SU-DHL-6 (cell line): ENCODE results near the gene HSF2BP.

Experiments
- H2AFZ ChIP-seq: fragments of 200-600 bp; sonication (generic); 2 replicates; pipeline ENCODE4 v1.6.1; 2014; ENCODE audit warnings: low read depth, mild to moderate bottlenecking, moderate library complexity, mixed read lengths, antibody characterized with exemption, low read length; ENCODE audit not compliant: severe bottlenecking
- H3F3A ChIP-seq: fragments of 200-600 bp; shearing (Covaris generic); 2 replicates; pipeline ENCODE4 v1.6.0; 2016; ENCODE audit warnings: antibody characterized with exemption, mild to moderate bottlenecking; ENCODE audit not compliant: insufficient read depth
- H3K27ac ChIP-seq: fragments of 200-600 bp; sonication (generic); 2 replicates; pipeline ENCODE4 v1.5.1; 2016; ENCODE audit warnings: low read depth, mild to moderate bottlenecking, low read length, moderate library complexity, mixed read lengths
- H3K27me3 ChIP-seq: fragments of 200-600 bp; sonication (generic), shearing (Covaris generic); 2 replicates; pipeline ENCODE4 v1.6.0; 2014; ENCODE audit warnings: mild to moderate bottlenecking, low read length
- H3K36me3 ChIP-seq: fragments of 200-600 bp; sonication (generic); 2 replicates; pipeline ENCODE4 v1.6.1; 2014; ENCODE audit warnings: mild to moderate bottlenecking, low read length, mixed read lengths
- H3K4me2 ChIP-seq: fragments of 300-600, 200-600 bp; shearing (Covaris generic), sonication (generic); 2 replicates; pipeline ENCODE4 v1.6.0; 2014; ENCODE audit warnings: low read length, low read depth, mild to moderate bottlenecking; ENCODE audit not compliant: poor library complexity, severe bottlenecking
- H3K4me3 ChIP-seq: fragments of 200-600 bp; sonication (generic); 2 replicates; pipeline ENCODE4 v1.5.1; 2014; ENCODE audit warnings: antibody characterized with exemption, low read length, mild to moderate bottlenecking, mixed read lengths; ENCODE audit not compliant: insufficient read depth, poor library complexity, severe bottlenecking
- H3K79me2 ChIP-seq: fragments of 200-600 bp; sonication (generic); 2 replicates; pipeline ENCODE4 v1.6.1; 2014; ENCODE audit warnings: mild to moderate bottlenecking, low read length, moderate library complexity; ENCODE audit not compliant: insufficient read depth
- H3K9ac ChIP-seq: fragments of 200-600 bp; sonication (generic); 2 replicates; pipeline ENCODE4 v1.7.0; 2014; ENCODE audit warnings: mild to moderate bottlenecking, low read length
- H3K9me2 ChIP-seq: fragments of 200-600 bp; sonication (generic); replicated peaks from 2 replicates; pipeline ENCODE4 v1.6.1; 2014; ENCODE audit warnings: low read length; ENCODE audit not compliant: insufficient read depth
- H3K9me3 ChIP-seq: fragments of 200-600 bp; sonication (generic); 2 replicates; pipeline ENCODE4 v1.6.1; 2014; ENCODE audit warnings: low read length, mixed read lengths; ENCODE audit not compliant: insufficient read depth
- H4K20me1 ChIP-seq: fragments of 200-600 bp; sonication (generic); 2 replicates; pipeline ENCODE4 v1.6.1; 2014; ENCODE audit warnings: low read depth, mild to moderate bottlenecking, antibody characterized with exemption, low read length, moderate library complexity, mixed read lengths
- CTCF ChIP-seq: fragments of 200-600 bp; sonication (generic); IDR thresholded peaks from one replicate; pipeline ENCODE4 v1.5.1; 2017; ENCODE audit warnings: antibody characterized with exemption, mild to moderate bottlenecking, low read length, moderate library complexity; ENCODE audit not compliant: insufficient read depth, poor library complexity, severe bottlenecking
- EZH2phosphoT487 ChIP-seq: fragments of 200-600 bp; sonication (generic), shearing (Covaris generic); conservative IDR thresholded peaks from 2 replicates; pipeline ENCODE4 v1.6.1; 2018; ENCODE audit warnings: mild to moderate bottlenecking, antibody characterized with exemption, low read length, moderate library complexity, mixed read lengths

The HSF2BP gene

GRCh38 chr21:43609501-43610340 is 49.6 kb downstream of the HSF2BP start:
- Histone ChIP-seq H3K36me3 (no peaks in the 10 kb centered on the region), H3K9me3 (no peaks in the 10 kb centered on the region), H3K27me3 (no peaks in the 10 kb centered on the region), H3K4me3 (no peak overlapping the region), H4K20me1 (no peaks in the 10 kb centered on the region), H3K9ac (no peak overlapping the region), H2AFZ (no peak overlapping the region), H3K27ac (no peak overlapping the region), H3F3A (no peaks in the 10 kb centered on the region), H3K9me2 (no peaks in the 10 kb centered on the region), H3K4me2 (no peak overlapping the region), H3K79me2 (no peaks in the 10 kb centered on the region)
- TF ChIP-seq EZH2phosphoT487 = no peak
- TF ChIP-seq CTCF = no peak

GRCh38 chr21:43608664-43609063 is 50.6 kb downstream of the HSF2BP start:
- no peaks in the 10 kb centered on the region for H3K27me3 ChIP-seq
- H3F3A ChIP-seq = no peaks in the 10 kb centered on the region
- no peak for TF ChIP-seq CTCF
- H3K27ac ChIP-seq = no peak overlapping the region
- H3K9me3 ChIP-seq = no peaks in the 10 kb centered on the region
- no peaks in the 10 kb centered on the region for H3K36me3 ChIP-seq
- H3K9me2 ChIP-seq = no peaks in the 10 kb centered on the region
- H3K79me2 ChIP-seq = no peaks in the 10 kb centered on the region
- H3K4me3 ChIP-seq = no peak overlapping the region
- no peaks in the 10 kb centered on the region for H4K20me1 ChIP-seq
- H3K9ac ChIP-seq = no peak overlapping the region
- no peak overlapping the region for H3K4me2 ChIP-seq
- no peak overlapping the region for H2AFZ ChIP-seq

- no peaks in the 10 kb centered on the region for H3K27me3 ChIP-seq
- H3K79me2 ChIP-seq = no peaks in the 10 kb centered on the region
- H3F3A ChIP-seq = no peaks in the 10 kb centered on the region
- TF ChIP-seq EZH2phosphoT487 (no peak), CTCF (no peak)
- H3K4me3 ChIP-seq = no peak overlapping the region
- no peaks in the 10 kb centered on the region for H3K9me3 ChIP-seq
- no peaks in the 10 kb centered on the region for H3K36me3 ChIP-seq
- H3K9ac ChIP-seq = no peak overlapping the region
- H2AFZ ChIP-seq = no peak overlapping the region
- H3K9me2 ChIP-seq = no peaks in the 10 kb centered on the region
- H3K4me2 ChIP-seq = no peak overlapping the region
- no peaks in the 10 kb centered on the region for H4K20me1 ChIP-seq
- no peak overlapping the region for H3K27ac ChIP-seq
Observed at GRCh38 chr21:43608225-43608624, 51.1 kb downstream of the HSF2BP start.
